K562 treated with DMSO at 1 percent for 4 hours (cell line): Measurements from ENCODE around the gene INPP5A. TPM values are rescaled to one million over a fixed set of nuclear protein-coding genes. Genes with fewer than 3 reads are reported as not detected.

ENCODE experiments used
- total RNA-seq: library from RNA; unstranded; fragments of 300-600 nt; gene quantifications from 2 replicates; pipeline ENCODE4 v1.2.3, GENCODE V29; 2022; ENCODE audit not compliant: insufficient read depth

INPP5A gene, protein sequence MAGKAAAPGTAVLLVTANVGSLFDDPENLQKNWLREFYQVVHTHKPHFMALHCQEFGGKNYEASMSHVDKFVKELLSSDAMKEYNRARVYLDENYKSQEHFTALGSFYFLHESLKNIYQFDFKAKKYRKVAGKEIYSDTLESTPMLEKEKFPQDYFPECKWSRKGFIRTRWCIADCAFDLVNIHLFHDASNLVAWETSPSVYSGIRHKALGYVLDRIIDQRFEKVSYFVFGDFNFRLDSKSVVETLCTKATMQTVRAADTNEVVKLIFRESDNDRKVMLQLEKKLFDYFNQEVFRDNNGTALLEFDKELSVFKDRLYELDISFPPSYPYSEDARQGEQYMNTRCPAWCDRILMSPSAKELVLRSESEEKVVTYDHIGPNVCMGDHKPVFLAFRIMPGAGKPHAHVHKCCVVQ
- total RNA-seq: 9.9 and 15.0 TPM in 2 replicates

DNA sequence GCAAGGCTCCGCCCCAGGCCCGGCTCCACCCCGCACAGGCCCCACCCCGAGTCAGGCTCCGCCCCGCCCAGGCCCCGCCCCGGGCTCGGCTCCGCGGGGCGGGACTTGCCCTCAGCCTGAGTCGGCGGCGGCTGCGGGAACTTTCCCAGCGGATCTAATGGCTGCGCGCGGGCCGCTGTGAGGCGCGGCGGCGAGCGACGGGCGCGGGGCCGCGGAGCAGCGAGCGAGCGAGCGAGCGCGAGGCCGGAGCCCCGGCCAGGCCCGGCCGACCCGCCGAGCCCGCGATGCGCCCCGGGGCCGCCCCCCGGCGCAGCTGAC lies at the start of gene INPP5A:
Gene INPP5A, plus strand, starts transcription at position 104 of the 318 bp plus-strand sequence. CDS start 310 bp downstream, outside the sequence.

GRCh38 chr10:132785723-132786475 lies 248.3 kb downstream of the INPP5A start, which contains the start of gene NKX6-2:
NKX6-2 (minus strand) TSS chr10:132786147; CDS start chr10:132785948, 199 bp downstream.

Other genes starting within 250 kb of the INPP5A start
- 18.3 and 27.4 TPM in 2 replicates for gene STK32C, start 229.8 kb upstream of the INPP5A start, total RNA-seq
- gene LRRC27, start 205.6 kb upstream of the INPP5A start, total RNA-seq: 1.2 TPM in 1 of 2 replicates, not detected in the other
- 5.5 and 6.9 TPM in 2 replicates for gene PWWP2B, start 140.6 kb upstream of the INPP5A start, total RNA-seq
- gene NKX6-2, start 248.4 kb downstream of the INPP5A start, total RNA-seq: not detected in 2 replicates